Smooth muscle cell of the umbilical artery (primary cell): ENCODE results near the gene JAML. TPM values are rescaled to one million over a fixed set of nuclear protein-coding genes. Genes with fewer than 3 reads are reported as not detected.

Experiments
- total RNA-seq: library from RNA; depleted of rRNA; stranded (reverse); fragments of >200 nt; gene quantifications from 2 replicates; pipeline ENCODE4 v1.2.3, GENCODE V29; 2014

The JAML gene, protein sequence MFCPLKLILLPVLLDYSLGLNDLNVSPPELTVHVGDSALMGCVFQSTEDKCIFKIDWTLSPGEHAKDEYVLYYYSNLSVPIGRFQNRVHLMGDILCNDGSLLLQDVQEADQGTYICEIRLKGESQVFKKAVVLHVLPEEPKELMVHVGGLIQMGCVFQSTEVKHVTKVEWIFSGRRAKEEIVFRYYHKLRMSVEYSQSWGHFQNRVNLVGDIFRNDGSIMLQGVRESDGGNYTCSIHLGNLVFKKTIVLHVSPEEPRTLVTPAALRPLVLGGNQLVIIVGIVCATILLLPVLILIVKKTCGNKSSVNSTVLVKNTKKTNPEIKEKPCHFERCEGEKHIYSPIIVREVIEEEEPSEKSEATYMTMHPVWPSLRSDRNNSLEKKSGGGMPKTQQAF
- total RNA-seq = not detected in 2 replicates

DNA sequence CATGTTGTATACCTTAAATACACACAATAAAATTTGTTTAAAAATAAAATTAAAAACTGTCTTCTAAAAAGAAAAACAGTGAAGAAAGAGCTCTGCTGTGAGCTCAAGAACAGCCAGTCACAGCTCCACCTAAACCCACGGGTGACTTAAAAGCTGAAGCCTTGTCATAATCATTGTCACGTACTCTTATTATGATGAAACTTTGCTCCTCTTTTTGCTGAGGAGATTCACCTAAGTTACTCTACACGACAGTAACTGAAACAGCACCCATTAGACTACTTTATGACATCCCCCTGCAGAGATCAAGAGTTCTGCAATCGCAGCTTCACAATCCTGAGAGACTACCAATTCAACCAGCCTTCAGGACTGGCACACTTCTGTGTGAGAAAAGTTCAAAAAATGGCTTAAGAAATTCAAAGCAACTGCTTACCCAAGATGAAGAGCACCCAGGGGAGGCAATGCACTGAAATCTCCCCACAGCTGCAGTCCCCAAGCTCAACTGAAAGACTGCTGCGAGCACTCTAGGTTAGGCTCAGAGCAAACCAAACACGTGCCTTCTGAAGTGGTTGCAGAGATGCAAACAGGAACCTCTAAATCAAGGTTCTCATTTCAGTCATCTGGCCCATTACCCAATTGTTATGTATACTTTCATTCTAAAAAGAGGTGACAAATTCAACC, at the start of gene JAML:
TSS of gene JAML (minus strand) at position 501 of the 678 bp plus-strand sequence. CDS start 10,145 bp downstream, outside the sequence.

DNA sequence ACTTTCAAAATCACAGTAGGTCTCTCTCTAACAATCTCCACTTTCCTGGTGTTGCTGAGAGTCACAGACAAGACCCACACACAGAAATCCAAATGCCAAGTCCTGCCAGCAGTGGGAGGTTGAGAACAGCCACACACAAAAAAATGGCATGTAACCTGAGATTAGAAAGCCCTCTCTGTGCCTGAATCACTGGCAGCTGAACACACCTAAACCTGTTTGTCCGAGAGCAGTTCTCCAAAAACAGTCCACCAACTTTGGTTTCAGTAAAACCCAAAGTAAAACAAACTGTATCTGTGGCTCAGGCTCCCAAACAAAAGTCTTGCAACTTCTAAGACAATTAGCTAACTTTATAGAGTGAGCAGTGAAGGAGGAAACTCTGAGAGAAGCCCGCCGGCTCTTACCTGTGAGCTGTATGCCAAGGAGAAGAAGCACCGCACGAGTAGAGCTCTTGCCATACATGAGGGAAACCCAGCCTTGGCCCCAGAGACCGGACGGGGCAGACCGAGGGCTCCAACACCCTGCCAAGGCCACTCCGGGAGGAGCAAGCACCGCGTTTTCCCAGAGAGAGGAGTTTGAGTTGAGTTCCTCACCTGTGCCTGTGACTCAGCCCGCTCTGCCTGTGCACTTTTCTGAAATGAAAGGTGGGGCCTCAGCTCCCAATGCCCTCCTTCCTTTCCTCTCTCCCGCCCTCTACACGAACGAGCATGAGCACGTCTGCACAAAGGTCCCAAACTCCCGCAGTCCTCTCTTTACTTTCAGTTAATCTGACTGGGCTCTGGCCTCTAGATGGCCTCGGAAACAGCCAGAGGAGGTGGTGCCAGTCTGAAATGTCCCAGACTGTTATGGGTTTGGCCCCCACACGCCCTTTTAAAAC, 39.1 kb upstream of the JAML start, which contains the start of gene MPZL2:
TSS of gene MPZL2 (minus strand) at position 603 of the 874 bp plus-strand sequence. CDS start at position 459, 144 bp downstream.

DNA sequence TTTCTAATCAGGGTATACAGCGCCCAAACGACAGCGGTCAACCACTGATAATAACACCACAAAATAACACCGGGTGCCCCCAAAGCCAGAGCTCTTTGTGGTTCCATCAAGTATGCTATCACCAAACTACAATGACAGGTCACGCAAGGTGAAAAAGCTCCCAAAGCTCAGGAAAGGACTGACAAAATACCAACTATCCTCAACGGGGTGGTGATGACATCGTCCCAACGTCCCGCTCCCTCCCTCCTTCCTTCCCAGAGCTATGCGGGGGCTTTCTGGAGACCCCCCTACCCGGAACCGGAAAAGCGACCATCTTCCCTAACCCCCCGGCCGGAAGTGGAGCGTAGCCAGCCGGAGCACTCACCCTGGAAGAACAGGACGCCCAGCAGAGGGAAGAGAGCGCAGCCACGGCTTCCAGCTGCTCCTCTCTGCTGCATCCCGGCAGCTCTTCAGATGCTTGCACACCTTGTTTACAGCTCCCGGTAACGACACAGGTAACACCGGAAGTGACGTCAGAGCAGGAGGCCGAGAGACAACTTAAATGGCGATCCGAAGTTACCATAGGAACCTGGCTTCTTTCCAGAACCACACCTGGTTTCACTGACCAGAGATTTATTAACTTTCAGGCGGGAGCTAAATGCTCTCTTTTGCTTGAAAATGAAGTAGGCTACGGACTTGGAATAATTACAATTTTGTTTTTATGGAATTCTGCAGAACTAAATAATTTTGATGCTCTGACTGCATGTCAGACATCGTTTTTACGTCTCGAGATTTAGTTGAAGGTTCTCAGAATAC, 27.2 kb upstream of the JAML start, which contains the start of gene MPZL3:
TSS of gene MPZL3 (minus strand) at position 508 of the 795 bp plus-strand sequence. CDS start at position 437, 71 bp downstream.

DNA sequence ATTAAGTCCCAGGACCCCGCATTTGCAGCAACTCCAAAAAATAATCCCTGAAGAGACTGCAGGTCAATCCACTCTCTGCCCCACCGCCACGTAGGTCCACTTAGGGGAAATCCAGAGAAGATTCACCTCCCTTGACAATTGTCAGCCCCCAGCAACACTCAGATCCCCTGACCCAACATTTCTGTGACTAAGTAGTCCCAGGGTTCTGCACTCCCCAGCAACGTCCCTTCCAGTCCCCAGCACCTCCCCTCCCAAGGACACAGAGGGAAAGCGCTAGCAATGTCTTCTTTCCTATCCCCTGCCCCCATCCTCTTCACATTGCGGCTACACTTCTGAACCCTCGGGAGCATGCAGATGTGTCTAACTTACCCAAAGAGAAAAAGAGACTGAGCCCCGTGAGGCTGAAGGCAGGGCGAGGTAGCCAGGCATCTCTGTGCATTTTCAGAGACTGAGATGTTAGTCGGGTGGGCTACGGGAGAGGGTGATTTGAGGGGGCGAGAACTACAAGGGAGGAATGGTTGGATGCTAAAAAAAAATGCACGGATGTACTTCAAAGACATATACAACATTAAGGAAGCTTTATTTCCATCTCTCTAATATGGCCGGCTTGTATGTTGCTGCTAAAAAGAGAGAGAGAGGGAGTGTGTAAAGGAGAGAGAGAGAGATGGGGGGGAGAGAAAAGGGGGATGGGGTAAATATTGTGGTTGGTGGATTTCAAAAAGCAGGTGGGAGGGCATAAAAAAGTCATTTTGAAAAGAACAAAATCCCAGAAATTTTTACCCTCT, 48.6 kb downstream of the JAML start, which contains the start of gene SCN2B:
TSS of gene SCN2B (minus strand) at position 647 of the 785 bp plus-strand sequence. CDS start at position 439, 208 bp downstream.

DNA sequence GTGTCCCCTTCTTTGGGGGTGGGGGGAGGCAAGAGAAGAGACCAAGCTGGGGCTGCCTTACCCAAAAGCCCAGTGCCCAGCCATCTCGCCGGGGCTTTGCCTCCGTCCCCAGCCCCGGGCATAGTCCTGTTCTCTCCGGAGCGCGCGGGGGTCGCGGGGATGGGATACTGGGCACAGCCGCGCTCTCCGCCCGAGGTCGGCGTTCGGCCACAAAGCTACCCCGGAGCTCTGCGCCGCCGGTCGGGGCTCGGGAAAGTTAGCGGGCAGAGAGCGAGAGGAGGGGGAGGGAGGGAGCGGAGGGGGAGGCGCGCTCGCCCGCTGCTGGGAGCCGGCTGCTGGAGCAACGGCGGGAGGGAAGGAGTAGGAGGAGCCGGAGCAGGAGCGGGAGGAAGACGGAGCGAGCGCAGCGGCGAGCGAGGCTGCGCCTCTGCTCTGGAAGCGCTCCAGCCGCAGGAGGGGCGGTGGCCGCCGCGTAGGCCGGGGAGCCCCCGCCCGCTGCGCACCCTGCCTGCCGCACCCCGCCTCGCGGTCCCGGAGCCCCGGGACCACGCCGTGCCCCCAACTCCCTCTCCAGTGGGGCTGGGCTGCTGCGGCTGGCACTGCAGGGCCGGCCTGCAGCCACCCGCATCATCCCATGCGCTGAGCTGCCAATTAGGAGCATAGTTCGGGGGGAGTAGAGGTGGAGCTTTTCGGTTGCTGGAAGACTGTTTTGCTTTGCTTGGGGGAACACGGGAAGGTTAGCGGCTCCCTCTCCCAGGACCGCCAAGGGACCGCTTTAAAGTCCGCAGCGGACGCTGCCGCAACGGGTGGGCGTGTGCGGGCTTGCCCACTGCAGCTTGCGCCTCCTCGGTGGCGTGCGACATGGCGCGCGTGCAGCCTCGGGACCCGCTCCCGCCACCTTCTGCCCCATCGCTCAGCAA, 72.0 kb downstream of the JAML start, which contains the start of gene SCN4B:
TSS of gene SCN4B (minus strand) at position 272 of the 920 bp plus-strand sequence. CDS start at position 122, 150 bp downstream.

Other genes with a start within 250 kb of the JAML start
- 0.09 TPM in 1 of 2 replicates, not detected in the other for gene IL10RA, start 238.6 kb downstream of the JAML start, total RNA-seq
- not detected in 2 replicates for gene TMPRSS4, start 147.9 kb downstream of the JAML start, total RNA-seq
- gene SMIM35, start 138.0 kb downstream of the JAML start, total RNA-seq = not detected in 2 replicates
- gene SCN4B, start 72.2 kb downstream of the JAML start, total RNA-seq = under 0.01 and 0.09 TPM in 2 replicates
- gene SCN2B, start 48.4 kb downstream of the JAML start, total RNA-seq = under 0.01 TPM in 1 of 2 replicates, not detected in the other
- gene MPZL3, start 27.4 kb upstream of the JAML start, total RNA-seq = 0.89 and 1.1 TPM in 2 replicates
- gene MPZL2, start 39.3 kb upstream of the JAML start, total RNA-seq = 1.2 TPM in 1 of 2 replicates, not detected in the other
- not detected in 2 replicates for gene CD3E, start 79.7 kb upstream of the JAML start, total RNA-seq
- gene CD3D, start 117.7 kb upstream of the JAML start, total RNA-seq = not detected in 2 replicates
- not detected in 2 replicates for gene CD3G, start 119.3 kb upstream of the JAML start, total RNA-seq
- gene UBE4A, start 134.6 kb upstream of the JAML start, total RNA-seq = 37.4 and 42.0 TPM in 2 replicates
- gene ATP5MG, start 176.6 kb upstream of the JAML start, total RNA-seq = 24.6 and 34.7 TPM in 2 replicates
- gene KMT2A, start 211.5 kb upstream of the JAML start, total RNA-seq = 27.3 and 55.5 TPM in 2 replicates